C4-2B (cell line): ENCODE measurements around the gene TLE3.
"Not testable (repeated sequence)": the region's sequence is repeated elsewhere in the genome, so short reads cannot be mapped to it uniquely, and the experiment has no call there.

Experiments used
- H3K27ac ChIP-seq: fragments of 450-650 bp; 2 replicates; pipeline ENCODE4 v1.5.1; 2017
- ZFX ChIP-seq: fragments of 450-650 bp; IDR thresholded peaks from 2 replicates; pipeline ENCODE4 v1.6.1; 2017
- TF ChIP-seq, protein P1 (sequence below): fragments of 450-650 bp; conservative IDR thresholded peaks from 2 replicates; pipeline ENCODE4 v1.5.1; 2017; ENCODE audit warnings: mild to moderate bottlenecking

Gene TLE3

DNA sequence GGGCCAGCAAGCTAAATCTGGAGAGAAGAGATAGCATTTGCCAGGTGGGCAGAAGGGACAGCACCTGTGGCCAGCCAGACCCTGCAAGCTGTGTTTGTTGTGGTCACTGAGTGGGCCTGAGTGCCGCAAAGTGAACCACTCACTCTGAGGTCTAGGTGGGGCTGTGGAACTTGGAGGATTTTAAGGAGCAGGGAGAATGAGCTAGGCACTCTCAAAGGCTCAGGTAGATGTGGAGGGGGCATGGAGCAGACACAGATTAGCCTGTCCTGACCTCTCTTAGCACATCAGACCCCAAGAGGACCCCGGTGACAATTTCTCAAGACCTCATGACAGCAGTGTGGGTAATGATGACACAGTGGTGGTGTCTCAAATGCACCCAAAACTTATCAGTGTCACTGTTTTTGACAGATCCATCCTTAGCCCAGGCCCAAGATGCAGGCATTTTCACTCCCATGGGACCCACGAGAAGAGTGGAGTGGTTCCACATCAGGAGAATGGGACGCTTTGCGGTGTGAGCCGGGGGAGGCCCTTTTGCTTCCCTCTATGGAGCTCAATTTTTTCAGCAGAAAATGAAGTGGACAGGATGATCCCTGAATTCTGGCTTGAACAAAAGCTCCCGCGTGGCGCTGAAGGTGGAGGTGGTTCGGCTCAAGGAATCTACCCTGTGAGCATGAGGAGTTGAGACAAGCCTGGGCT is 43.8 kb upstream of the TLE3 start:
- TF ChIP-seq ZFX, result no peak
- TF ChIP-seq, protein P1, sequence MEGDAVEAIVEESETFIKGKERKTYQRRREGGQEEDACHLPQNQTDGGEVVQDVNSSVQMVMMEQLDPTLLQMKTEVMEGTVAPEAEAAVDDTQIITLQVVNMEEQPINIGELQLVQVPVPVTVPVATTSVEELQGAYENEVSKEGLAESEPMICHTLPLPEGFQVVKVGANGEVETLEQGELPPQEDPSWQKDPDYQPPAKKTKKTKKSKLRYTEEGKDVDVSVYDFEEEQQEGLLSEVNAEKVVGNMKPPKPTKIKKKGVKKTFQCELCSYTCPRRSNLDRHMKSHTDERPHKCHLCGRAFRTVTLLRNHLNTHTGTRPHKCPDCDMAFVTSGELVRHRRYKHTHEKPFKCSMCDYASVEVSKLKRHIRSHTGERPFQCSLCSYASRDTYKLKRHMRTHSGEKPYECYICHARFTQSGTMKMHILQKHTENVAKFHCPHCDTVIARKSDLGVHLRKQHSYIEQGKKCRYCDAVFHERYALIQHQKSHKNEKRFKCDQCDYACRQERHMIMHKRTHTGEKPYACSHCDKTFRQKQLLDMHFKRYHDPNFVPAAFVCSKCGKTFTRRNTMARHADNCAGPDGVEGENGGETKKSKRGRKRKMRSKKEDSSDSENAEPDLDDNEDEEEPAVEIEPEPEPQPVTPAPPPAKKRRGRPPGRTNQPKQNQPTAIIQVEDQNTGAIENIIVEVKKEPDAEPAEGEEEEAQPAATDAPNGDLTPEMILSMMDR, result no peak
- H3K27ac ChIP-seq, result no peak overlapping the region; the same call in 1 of the 2 replicates

DNA sequence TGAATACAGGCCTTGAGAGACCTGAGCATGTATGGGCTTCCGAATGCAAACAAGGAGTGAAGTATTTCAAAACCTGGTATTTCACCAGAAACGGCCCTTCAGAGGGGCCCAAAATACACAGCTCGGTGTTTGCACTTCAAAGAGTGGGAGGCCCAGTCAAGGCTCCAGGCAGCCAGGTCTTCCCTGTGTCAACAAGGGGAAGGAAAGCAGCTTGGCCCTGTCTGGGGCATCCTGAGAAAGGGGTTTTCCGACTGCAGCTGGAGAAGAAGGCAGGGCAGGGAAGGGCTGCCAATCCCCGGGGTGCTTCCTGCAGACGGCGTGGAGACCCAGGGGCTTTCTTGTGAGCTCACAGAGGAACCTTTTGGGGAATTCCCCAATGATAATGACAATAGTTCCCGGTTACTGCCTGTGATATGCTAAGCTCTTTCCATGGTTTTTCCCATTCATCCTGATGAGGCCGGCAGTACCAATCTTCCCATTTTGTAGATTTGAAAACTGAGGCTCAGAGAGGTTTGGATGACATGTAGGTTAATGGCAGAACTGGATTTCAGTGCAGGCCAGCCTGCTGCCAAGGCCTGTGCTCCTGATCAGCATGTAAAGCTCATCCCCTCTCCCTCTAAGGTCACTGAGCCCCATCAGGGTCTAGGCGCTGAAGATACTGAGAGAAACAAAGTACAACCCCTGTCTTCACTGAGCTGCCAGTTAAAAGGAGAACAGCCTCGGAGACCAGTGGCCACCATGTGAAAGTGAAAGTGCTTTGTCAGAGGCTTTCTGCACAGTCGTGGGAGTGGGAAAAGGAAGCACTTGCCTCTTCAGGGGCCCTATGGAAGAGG is 43.0 kb upstream of the TLE3 start:
- no peak for TF ChIP-seq ZFX
- TF ChIP-seq, protein P1, result no peak
- H3K27ac ChIP-seq, result no peak overlapping the region; the same call in 1 of the 2 replicates

DNA sequence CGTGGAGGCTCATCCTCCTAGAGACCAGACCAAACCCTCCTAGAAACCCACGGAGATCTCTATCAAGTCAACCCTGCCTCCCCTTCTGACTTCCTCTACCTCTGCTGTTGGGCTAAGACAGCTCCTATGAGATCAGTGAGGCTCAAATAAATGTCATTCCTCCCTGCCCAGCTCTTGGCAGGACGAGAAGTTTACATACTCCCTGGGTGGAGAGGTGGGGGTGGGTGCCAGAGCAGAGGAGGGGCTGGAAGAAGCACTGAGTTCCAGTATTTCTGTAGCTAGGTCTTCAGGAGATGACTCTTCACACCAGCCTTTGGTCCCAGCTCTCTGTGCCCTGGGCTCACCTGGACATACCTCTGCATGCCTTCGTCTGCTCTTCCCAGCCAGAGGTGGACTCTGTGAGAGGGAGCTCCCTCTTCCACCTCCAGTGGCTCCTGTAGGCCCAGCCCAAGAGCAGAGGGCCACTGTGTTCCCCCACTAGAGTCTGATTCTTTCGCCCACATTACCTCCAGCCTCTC is 42.4 kb upstream of the TLE3 start:
- H3K27ac ChIP-seq, result no peak overlapping the region
- TF ChIP-seq ZFX, result no peak
- TF ChIP-seq, protein P1, result no peak

DNA sequence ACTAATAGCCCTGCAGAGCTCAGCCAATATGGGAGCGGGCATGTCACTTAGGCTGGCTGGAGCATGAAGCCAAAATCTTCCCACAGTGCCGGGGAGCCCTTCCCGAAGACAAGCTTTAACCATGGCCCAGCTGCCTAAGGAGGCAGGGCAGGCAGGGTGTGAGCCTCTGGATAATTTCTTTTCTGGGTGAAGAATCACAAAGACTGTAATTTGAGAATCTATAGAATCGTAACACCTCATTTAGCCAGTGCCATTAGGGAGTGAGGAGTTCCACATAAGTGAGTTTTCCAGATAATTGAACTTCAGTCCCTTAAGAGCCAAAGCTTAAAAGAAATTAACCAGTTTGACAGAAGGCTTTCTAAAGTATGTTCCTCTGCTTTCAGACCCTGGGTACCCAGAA is 40.2 kb upstream of the TLE3 start:
- TF ChIP-seq, protein P1, result no peak
- TF ChIP-seq ZFX, result no peak
- no peak overlapping the region for H3K27ac ChIP-seq

DNA sequence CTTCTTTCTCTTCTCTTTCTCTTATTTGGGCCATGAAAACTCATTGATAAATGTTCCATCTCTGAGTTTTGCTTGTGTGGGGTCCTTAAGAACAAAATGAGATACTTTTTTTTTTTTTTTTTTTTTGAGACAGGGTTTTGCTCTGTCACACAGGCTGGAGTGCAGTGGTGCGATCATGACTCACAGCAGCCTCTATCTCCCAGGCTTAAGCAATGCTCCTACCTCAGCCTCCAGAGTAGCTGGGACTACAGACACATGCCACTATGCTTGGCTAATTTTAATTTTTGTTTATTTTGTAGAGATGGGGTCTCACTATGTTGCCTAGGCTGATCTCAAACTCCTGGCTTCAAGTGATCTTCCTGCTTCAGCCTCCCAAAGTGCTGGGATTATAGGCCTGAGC is 39.3 kb upstream of the TLE3 start:
- not testable (repeated sequence) for H3K27ac ChIP-seq

DNA sequence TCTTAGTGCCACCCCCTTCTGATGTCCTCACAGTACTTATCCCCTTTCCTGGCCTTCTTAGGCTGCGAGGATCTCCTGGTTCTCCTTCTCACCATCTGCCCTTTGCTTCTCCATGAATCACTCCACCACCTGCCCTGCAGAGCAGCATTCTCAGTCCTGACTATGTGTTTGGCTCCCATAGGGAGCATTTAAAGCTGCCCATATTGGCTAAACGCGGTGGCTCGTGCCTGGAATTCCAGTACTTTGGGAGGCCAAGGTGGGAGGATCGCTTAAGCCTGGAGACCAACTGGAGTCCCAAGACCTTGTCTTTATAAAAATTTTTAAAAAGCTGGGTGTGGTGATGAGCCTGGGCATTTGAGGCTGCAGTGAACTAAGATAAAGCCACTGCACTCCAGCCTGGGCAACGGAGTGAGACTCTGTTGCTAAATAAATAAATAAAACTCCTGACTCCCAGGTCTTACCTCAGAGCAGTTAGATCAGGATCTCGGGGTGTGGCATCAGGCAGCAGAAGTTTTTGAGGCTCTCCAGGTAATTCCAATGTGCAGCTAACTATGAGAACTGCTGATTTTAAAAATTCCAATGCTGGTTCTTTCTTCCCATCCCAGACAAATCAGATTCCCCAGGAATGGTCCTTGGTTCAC is 36.2 kb upstream of the TLE3 start:
- TF ChIP-seq, protein P1, result no peak

DNA sequence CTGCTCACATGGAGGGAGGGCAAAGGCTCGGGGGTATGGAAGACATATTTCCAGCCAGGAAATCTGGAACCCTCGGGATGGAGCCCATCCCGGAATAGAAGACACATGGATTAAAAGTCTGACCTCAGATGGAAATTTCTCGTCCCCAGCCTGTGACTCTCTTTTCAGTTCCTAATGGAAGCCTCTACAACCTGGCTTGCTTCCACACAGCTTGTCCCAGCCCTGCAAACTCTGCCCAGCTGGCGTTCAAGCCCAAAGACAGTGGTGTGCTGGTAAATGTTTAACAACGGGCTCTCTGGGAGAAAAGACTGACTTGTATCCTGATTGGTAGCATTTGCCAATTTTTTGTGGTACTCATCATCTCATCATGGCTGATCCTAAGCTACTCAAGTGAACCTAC is 35.6 kb upstream of the TLE3 start:
- no peak for TF ChIP-seq ZFX
- TF ChIP-seq, protein P1, result no peak
- H3K27ac ChIP-seq, result no peak overlapping the region

More for the DNA sequence above, 36.2 kb upstream of the TLE3 start:
- H3K27ac ChIP-seq, result no peak overlapping the region
